Measurements from ENCODE around the gene BCCIP. TPM values are rescaled to one million over a fixed set of nuclear protein-coding genes. Genes with fewer than 3 reads are reported as not detected.

BCCIP gene
- total and polyA plus RNA-seq, 2 donors (not counting 1 experiment from before 2014, with no cell fraction given): 10.5 to 40.7 TPM

DNA sequence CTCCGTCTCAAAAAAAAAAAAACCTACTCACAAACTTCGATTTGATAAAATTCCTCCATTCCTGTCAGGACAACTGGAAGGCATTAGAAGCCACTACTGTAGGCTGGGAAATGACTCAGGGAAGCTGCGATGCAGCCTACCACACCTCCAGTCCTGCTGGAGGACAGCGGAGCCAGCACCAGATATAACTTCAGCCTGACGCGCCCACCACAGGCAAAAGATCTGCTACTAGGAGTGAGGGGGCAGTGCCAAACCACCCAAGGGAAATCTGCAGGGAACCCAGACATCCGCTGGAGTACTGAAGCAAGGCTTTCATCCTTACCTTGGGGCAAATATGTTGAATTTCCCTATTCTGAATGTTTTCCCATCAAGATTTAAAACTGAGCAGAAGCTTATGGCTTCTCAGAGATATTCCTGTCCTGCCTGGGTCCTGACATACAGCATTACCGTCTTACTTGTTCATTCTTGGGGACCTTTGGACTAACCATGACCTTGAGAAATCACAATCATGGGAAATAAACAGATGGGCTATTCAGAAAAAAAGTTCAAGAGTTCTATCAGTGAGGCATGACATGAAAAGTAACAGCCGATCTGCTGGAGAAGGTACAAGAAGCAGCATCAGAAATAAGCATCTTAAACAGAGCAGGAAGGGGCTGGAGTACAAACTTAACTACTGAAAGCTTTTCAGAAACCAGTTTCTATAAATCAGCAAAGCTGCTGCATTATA is 20.4 kb downstream of the BCCIP start:
- H3K4me3 Mint-ChIP-seq: no peak overlapping the region
- TF ChIP-seq, protein P1, sequence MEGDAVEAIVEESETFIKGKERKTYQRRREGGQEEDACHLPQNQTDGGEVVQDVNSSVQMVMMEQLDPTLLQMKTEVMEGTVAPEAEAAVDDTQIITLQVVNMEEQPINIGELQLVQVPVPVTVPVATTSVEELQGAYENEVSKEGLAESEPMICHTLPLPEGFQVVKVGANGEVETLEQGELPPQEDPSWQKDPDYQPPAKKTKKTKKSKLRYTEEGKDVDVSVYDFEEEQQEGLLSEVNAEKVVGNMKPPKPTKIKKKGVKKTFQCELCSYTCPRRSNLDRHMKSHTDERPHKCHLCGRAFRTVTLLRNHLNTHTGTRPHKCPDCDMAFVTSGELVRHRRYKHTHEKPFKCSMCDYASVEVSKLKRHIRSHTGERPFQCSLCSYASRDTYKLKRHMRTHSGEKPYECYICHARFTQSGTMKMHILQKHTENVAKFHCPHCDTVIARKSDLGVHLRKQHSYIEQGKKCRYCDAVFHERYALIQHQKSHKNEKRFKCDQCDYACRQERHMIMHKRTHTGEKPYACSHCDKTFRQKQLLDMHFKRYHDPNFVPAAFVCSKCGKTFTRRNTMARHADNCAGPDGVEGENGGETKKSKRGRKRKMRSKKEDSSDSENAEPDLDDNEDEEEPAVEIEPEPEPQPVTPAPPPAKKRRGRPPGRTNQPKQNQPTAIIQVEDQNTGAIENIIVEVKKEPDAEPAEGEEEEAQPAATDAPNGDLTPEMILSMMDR (IDR thresholded peaks at IDR 0.05): no peak
- no peak for TF ChIP-seq EZH2 (IDR thresholded peaks at IDR 0.05; ENCODE audit: borderline replicate concordance, insufficient read depth, low read depth, low read length, poor library complexity, severe bottlenecking)
- POLR2A ChIA-PET: no interaction called here
- H3K9me3 Mint-ChIP-seq (ENCODE audit: insufficient read depth): no peaks in the 10 kb centered on the region
- no peaks in the 10 kb centered on the region for H3K27me3 Mint-ChIP-seq
- no peaks in the 10 kb centered on the region for H3K4me1 ChIP-seq (ENCODE audit: control insufficient read depth in 2 of 2, insufficient read depth in 2 of 2, low read length in 2 of 2)
- DNase-seq: no peak
- H2AFZ ChIP-seq (ENCODE audit: insufficient read depth, low read depth, low read length, poor library complexity, severe bottlenecking): no peak overlapping the region
- H3K27ac ChIP-seq (ENCODE audit: low read length in 2 of 2): no peak overlapping the region
- H3K27me3 ChIP-seq (replicated peaks in 1 of 4; ENCODE audit: control extremely low read depth in 1 of 4, control insufficient read depth in 3 of 4, insufficient read depth in 4 of 4, low read length in 3 of 4): no peaks in the 10 kb centered on the region
- no peaks in the 10 kb centered on the region for H3K9me3 ChIP-seq (ENCODE audit: control extremely low read depth in 1 of 3, control insufficient read depth in 2 of 3, insufficient read depth in 1 of 3, low read length in 2 of 3)
- no peak overlapping the region for H3K9ac ChIP-seq (ENCODE audit: low read length)
- H3K4me2 ChIP-seq (replicated peaks; ENCODE audit: low read depth, low read length, poor library complexity, severe bottlenecking): no peak overlapping the region
- H3K4me1 Mint-ChIP-seq: no peaks in the 10 kb centered on the region
- H3K36me3 ChIP-seq (replicated peaks in 1 of 2; ENCODE audit: control extremely low read depth in 1 of 2, control insufficient read depth in 1 of 2, extremely low read depth in 1 of 2, insufficient read depth in 2 of 2, low read length in 1 of 2): peaks cover 0 to 32% of the 10 kb centered on the region in 2 experiments
- H4K20me1 ChIP-seq (ENCODE audit: control insufficient read depth, insufficient read depth, low read length, poor library complexity, severe bottlenecking): no peaks in the 10 kb centered on the region
- no peak overlapping the region for H3K4me3 ChIP-seq (ENCODE audit: control extremely low read depth in 1 of 5, extremely low read depth in 1 of 5, insufficient read depth in 1 of 5, low read depth in 2 of 5, low read length in 4 of 5)
- WGBS (ENCODE audit: insufficient coverage): 97% methylated on average over 7 of the region's 9 CpGs
- no peak overlapping the region for H3K27ac Mint-ChIP-seq
- no peak for ATAC-seq (ENCODE audit: low read depth)
- CTCF ChIA-PET: no interaction called here
- intact Hi-C loops (cut with micrococcal nuclease): no loop called here
- H3K79me2 ChIP-seq (ENCODE audit: control insufficient read depth, insufficient read depth, low read length): no peaks in the 10 kb centered on the region

DNA sequence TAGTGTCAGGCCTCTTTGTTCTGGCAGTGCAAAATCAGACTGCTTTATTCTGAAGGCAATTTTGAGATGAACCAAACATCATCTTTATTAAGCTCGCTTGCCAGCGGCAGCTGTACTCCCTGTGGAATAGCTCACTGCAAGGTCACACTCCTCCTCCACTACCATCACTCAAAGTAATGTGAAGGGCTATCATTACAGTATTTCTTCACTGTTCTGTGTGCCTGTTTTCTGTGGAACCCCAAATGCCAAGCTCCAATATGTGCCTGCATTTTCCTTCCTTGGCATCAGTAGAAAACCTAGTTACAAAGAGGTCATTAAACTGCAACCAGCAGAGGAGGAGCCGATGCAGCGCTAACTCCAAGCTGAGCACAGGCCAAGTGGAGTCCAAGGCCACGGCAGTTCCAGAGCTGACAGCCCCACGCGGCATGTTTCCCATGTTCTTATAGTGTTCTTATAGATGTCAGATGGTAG is 21.4 kb downstream of the BCCIP start:
- H4K20me1 ChIP-seq (ENCODE audit: control insufficient read depth, insufficient read depth, low read length, poor library complexity, severe bottlenecking): no peaks in the 10 kb centered on the region
- Mint-ChIP-seq H3K27ac (no peak overlapping the region), H3K27me3 (no peaks in the 10 kb centered on the region), H3K9me3 (ENCODE audit: insufficient read depth) (no peaks in the 10 kb centered on the region), H3K4me3 (no peak overlapping the region), H3K4me1 (no peaks in the 10 kb centered on the region)
- no peaks in the 10 kb centered on the region for H3K79me2 ChIP-seq (ENCODE audit: control insufficient read depth, insufficient read depth, low read length)
- H3K27ac ChIP-seq (ENCODE audit: low read length in 2 of 2): no peak overlapping the region
- H3K9me3 ChIP-seq (ENCODE audit: control extremely low read depth in 1 of 3, control insufficient read depth in 2 of 3, insufficient read depth in 1 of 3, low read length in 2 of 3): no peaks in the 10 kb centered on the region
- no peak overlapping the region for H3K4me3 ChIP-seq (ENCODE audit: control extremely low read depth in 1 of 5, extremely low read depth in 1 of 5, insufficient read depth in 1 of 5, low read depth in 2 of 5, low read length in 4 of 5)
- no peaks in the 10 kb centered on the region for H3K4me1 ChIP-seq (ENCODE audit: control insufficient read depth in 2 of 2, insufficient read depth in 2 of 2, low read length in 2 of 2)
- TF ChIP-seq EZH2 (IDR thresholded peaks at IDR 0.05; ENCODE audit: borderline replicate concordance, insufficient read depth, low read depth, low read length, poor library complexity, severe bottlenecking): no peak
- TF ChIP-seq, protein P1 (IDR thresholded peaks at IDR 0.05): no peak
- no peak overlapping the region for H2AFZ ChIP-seq (ENCODE audit: insufficient read depth, low read depth, low read length, poor library complexity, severe bottlenecking)
- POLR2A ChIA-PET: no interaction called here
- CTCF ChIA-PET: no interaction called here
- intact Hi-C loops (cut with micrococcal nuclease): no loop called here
- H3K4me2 ChIP-seq (replicated peaks; ENCODE audit: low read depth, low read length, poor library complexity, severe bottlenecking): no peak overlapping the region
- peaks cover 0 to 26% of the 10 kb centered on the region in 2 experiments for H3K36me3 ChIP-seq (replicated peaks in 1 of 2; ENCODE audit: control extremely low read depth in 1 of 2, control insufficient read depth in 1 of 2, extremely low read depth in 1 of 2, insufficient read depth in 2 of 2, low read length in 1 of 2)
- no peak overlapping the region for H3K9ac ChIP-seq (ENCODE audit: low read length)
- H3K27me3 ChIP-seq (replicated peaks in 1 of 4; ENCODE audit: control extremely low read depth in 1 of 4, control insufficient read depth in 3 of 4, insufficient read depth in 4 of 4, low read length in 3 of 4): no peaks in the 10 kb centered on the region
- DNase-seq (no peak), ATAC-seq (ENCODE audit: low read depth) (no peak)
- WGBS (ENCODE audit: insufficient coverage): 100% methylated on average over 7 of the region's 7 CpGs

Measured in B cell (primary cell).